Lung (tissue), 12 donors: ENCODE measurements around the gene GLIS1. TPM values are rescaled to one million over a fixed set of nuclear protein-coding genes. Genes with fewer than 3 reads are reported as not detected.

Experiments used
- ATAC-seq: fragments of 200-7000 bp; cut with Tn5 transposase; one replicate; pipeline ENCODE4 v1.9.1; 2020; ENCODE audit warnings: moderate number of reproducible peaks; ENCODE audit not compliant: insufficient read depth, low FRiP score
- DNase-seq, 3 donors: peaks; one replicate each; pipeline ENCODE4 v3.0.0-alpha.2; 2013 to 2017
- H3K27ac ChIP-seq, 2 donors: one replicate each; pipeline ENCODE4 v1.5.1; 2013; ENCODE audit warnings: mild to moderate bottlenecking in 2 of 2, moderate library complexity in 2 of 2, control low read depth in 1 of 2, inconsistent platforms in 1 of 2, low read depth in 1 of 2, low read length in 1 of 2
- H3K27me3 ChIP-seq, 3 donors: one replicate each; pipeline ENCODE4 v1.5.1; 2013; ENCODE audit warnings: low read length in 2 of 3; ENCODE audit not compliant: control insufficient read depth in 3 of 3, insufficient read depth in 3 of 3
- H3K36me3 ChIP-seq, 4 donors: one replicate each; pipeline ENCODE4 v1.5.1; 2013; ENCODE audit warnings: low read length in 4 of 4, mild to moderate bottlenecking in 1 of 4, moderate library complexity in 1 of 4; ENCODE audit not compliant: control insufficient read depth in 4 of 4, insufficient read depth in 4 of 4
- H3K4me1 ChIP-seq, 5 donors: one replicate each; pipeline ENCODE4 v1.5.1; 2013; ENCODE audit warnings: low read length in 5 of 5, mild to moderate bottlenecking in 2 of 5, moderate library complexity in 1 of 5; ENCODE audit not compliant: control insufficient read depth in 5 of 5, insufficient read depth in 5 of 5
- H3K4me3 ChIP-seq: one replicate; pipeline ENCODE4 v1.5.1; 2013; ENCODE audit warnings: mild to moderate bottlenecking, control low read depth, moderate library complexity
- H3K9ac ChIP-seq, 2 donors: one replicate each; pipeline ENCODE4 v1.5.1; 2013; ENCODE audit warnings: low read length in 2 of 2, control low read depth in 1 of 2; ENCODE audit not compliant: insufficient read depth in 1 of 2
- H3K9me3 ChIP-seq, 4 donors: one replicate each; pipeline ENCODE4 v1.5.1; 2013; ENCODE audit warnings: low read length in 3 of 4, mild to moderate bottlenecking in 1 of 4, moderate library complexity in 1 of 4; ENCODE audit not compliant: control insufficient read depth in 4 of 4, insufficient read depth in 3 of 4
- WGBS, 2 donors: extraction: QIAGEN DNeasy Blood & Tissue Kit; methylation state at CpG; one replicate each; pipeline ENCODE4 v1.1.7; 2013; 5-methylcytosine and 5-hydroxymethylcytosine counted together
- polyA plus RNA-seq, 2 donors: library from polyadenylated mRNA; stranded (reverse); fragments of 200-250 nt; gene quantifications; one replicate each; pipeline ENCODE4 v1.2.1, GENCODE V29; 2013
- total RNA-seq, 2 donors: library from RNA; depleted of rRNA in 1 of 2; stranded (reverse); fragments of >200 nt in 1 of 2; gene quantifications; one replicate each; pipeline ENCODE4 v1.2.1, GENCODE V29; 2014 to 2021
- TF ChIP-seq, protein P1 (sequence below): IDR thresholded peaks from 2 replicates; pipeline ENCODE4 v1.5.1; 2012; ENCODE audit warnings: mild to moderate bottlenecking; ENCODE audit errors: control extremely low read depth, extremely low read depth
- donor health status: control.
- donor health status: control.
- donor health status: Bipolar disorder and iron deficiency.
- donor health status: healthy.
- donor health status: DM: yes; HTN: yes; CAD: no.

GLIS1 gene
- total and polyA plus RNA-seq, 4 donors: 0.05 to 0.18 (median 0.17) TPM; not detected in 1

DNA sequence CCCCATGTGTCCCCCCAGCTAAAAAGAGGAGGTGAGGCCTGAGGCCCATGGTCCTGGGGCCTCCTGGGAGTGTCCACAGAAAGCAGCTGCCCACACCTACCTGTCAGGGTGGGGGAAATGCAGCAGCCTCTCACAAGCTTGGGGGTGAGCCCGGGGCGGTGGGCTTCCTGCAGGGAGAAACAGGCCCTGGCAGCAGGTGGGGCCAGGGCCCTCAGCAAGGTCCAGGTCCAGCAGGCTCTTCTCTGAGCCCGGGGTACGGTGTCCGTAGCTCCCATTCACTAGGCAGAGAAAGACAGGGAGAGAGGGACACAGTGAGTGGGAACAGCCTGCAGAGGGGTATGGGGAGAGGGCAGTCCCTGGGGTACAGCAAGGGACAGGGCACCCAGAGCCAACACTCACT is 139.0 kb downstream of the GLIS1 start:
- WGBS, 2 donors: 53 to 83% methylated on average over 5 of the region's 5 CpGs
- no peaks in the 10 kb centered on the region for H3K27me3 ChIP-seq
- no peak for ATAC-seq
- H3K4me1 ChIP-seq: no peaks in the 10 kb centered on the region
- H3K36me3 ChIP-seq: no peaks in the 10 kb centered on the region
- H3K27ac ChIP-seq: no peak overlapping the region
- H3K9me3 ChIP-seq: no peaks in the 10 kb centered on the region
- no peak overlapping the region for H3K4me3 ChIP-seq
- no peak for DNase-seq
- TF ChIP-seq, protein P1, sequence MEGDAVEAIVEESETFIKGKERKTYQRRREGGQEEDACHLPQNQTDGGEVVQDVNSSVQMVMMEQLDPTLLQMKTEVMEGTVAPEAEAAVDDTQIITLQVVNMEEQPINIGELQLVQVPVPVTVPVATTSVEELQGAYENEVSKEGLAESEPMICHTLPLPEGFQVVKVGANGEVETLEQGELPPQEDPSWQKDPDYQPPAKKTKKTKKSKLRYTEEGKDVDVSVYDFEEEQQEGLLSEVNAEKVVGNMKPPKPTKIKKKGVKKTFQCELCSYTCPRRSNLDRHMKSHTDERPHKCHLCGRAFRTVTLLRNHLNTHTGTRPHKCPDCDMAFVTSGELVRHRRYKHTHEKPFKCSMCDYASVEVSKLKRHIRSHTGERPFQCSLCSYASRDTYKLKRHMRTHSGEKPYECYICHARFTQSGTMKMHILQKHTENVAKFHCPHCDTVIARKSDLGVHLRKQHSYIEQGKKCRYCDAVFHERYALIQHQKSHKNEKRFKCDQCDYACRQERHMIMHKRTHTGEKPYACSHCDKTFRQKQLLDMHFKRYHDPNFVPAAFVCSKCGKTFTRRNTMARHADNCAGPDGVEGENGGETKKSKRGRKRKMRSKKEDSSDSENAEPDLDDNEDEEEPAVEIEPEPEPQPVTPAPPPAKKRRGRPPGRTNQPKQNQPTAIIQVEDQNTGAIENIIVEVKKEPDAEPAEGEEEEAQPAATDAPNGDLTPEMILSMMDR: no peak
- H3K9ac ChIP-seq: no peak overlapping the region

GRCh38 chr1:53599481-53599880 is 139.5 kb downstream of the GLIS1 start:
- ATAC-seq: no peak
- H3K9ac ChIP-seq: no peak overlapping the region
- TF ChIP-seq, protein P1: no peak
- no peak overlapping the region for H3K27ac ChIP-seq
- no peak for DNase-seq
- H3K36me3 ChIP-seq: no peaks in the 10 kb centered on the region
- 94% methylated on average over 4 of the region's 4 CpGs for WGBS, 2 donors
- no peaks in the 10 kb centered on the region for H3K9me3 ChIP-seq
- no peak overlapping the region for H3K4me3 ChIP-seq
- H3K4me1 ChIP-seq: no peaks in the 10 kb centered on the region
- no peaks in the 10 kb centered on the region for H3K27me3 ChIP-seq

- no peak for ATAC-seq
- 82 to 91% methylated on average over 4 of the region's 4 CpGs for WGBS, 2 donors
- Histone ChIP-seq H3K4me3 (no peak overlapping the region), H3K9me3 (no peaks in the 10 kb centered on the region), H3K27me3 (no peaks in the 10 kb centered on the region), H3K36me3 (no peaks in the 10 kb centered on the region), H3K9ac (no peak overlapping the region), H3K27ac (no peak overlapping the region), H3K4me1 (no peaks in the 10 kb centered on the region)
- TF ChIP-seq, protein P1: no peak
- no peak for DNase-seq
Observed at GRCh38 chr1:53598966-53599365, 140.0 kb downstream of the GLIS1 start.

DNA sequence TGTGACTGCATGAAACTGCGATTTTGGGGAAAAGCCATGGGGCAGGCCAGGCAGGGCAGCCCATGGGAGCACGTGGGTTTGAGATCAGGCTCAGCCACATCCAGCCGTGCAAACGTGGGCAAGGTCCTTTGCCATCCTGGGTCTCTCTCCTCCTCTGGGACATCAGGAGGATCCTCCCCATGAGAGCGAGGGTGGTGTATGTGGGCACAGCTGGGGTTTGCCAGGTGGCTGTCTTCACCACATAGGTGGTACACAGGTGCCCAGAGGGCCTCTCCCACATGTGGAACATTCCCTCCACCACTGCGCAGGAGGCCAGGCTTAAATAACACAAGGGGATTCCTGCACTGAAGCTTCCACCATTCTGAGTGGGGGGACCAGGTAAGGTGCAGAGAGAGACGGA is 143.1 kb downstream of the GLIS1 start:
- Histone ChIP-seq H3K9me3 (no peaks in the 10 kb centered on the region), H3K4me3 (no peak overlapping the region), H3K27ac (no peak overlapping the region), H3K9ac (no peak overlapping the region), H3K27me3 (no peaks in the 10 kb centered on the region), H3K4me1 (peaks cover 0 to 7% (median 3%) of the 10 kb centered on the region in 5 donors), H3K36me3 (no peaks in the 10 kb centered on the region)
- WGBS, 2 donors: 90 to 92% methylated on average over 7 of the region's 7 CpGs
- ATAC-seq (no peak), DNase-seq (no peak)
- TF ChIP-seq, protein P1: no peak
